Measurements from ENCODE around the gene PASD1.
"Not testable (repeated sequence)": the region's sequence is repeated elsewhere in the genome, so short reads cannot be mapped to it uniquely, and the experiment has no call there.

The PASD1 gene, protein sequence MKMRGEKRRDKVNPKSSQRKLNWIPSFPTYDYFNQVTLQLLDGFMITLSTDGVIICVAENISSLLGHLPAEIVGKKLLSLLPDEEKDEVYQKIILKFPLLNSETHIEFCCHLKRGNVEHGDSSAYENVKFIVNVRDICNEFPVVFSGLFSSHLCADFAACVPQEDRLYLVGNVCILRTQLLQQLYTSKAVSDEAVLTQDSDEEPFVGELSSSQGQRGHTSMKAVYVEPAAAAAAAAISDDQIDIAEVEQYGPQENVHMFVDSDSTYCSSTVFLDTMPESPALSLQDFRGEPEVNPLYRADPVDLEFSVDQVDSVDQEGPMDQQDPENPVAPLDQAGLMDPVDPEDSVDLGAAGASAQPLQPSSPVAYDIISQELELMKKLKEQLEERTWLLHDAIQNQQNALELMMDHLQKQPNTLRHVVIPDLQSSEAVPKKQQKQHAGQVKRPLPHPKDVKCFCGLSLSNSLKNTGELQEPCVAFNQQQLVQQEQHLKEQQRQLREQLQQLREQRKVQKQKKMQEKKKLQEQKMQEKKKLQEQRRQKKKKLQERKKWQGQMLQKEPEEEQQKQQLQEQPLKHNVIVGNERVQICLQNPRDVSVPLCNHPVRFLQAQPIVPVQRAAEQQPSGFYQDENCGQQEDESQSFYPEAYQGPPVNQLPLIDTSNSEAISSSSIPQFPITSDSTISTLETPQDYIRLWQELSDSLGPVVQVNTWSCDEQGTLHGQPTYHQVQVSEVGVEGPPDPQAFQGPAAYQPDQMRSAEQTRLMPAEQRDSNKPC

DNA sequence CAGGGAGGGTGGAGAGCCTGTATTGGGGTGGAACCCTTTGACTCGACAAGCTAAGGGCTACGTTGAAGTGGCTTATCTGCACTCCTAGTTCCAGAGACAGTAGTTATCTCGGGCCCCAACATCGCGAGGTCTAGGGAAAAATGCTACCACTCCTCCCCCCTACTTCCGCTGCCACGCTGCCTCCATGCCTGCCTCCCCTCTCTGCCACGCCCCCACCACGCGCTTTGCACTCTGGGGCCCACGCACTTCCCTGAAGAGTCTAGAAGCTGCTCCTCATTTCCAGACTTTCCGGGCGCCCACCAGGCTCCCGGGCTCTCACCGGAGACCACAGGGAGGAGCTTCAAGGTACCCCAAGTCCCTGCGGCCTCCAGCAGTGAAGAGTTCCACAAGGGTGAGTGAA, at the start of gene PASD1:
PASD1 (plus strand) TSS at position 227 of the 400 bp plus-strand sequence. CDS start 37,879 bp downstream, outside the sequence.
- no peak for FAIRE-seq

DNA sequence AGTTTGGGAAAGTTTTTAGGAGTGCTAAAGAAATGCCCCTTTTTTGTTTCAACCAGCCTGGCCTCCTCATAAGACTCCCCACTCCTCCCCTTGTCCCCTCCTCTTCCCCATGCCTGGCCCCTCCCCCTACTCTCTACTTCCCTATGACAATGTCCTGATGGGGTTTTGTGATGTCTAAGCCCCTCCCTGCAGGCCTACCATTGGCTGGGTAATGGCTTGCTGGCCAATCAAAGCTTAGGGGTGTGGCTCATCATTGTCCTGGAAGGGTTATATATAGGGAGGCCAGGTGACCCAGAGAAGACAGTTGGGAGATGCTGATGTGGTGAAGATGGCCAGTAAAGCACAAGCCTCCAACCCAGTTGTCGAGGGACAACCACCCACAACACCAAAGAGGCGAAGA, 48.2 kb upstream of the PASD1 start:
- no peak for FAIRE-seq

DNA sequence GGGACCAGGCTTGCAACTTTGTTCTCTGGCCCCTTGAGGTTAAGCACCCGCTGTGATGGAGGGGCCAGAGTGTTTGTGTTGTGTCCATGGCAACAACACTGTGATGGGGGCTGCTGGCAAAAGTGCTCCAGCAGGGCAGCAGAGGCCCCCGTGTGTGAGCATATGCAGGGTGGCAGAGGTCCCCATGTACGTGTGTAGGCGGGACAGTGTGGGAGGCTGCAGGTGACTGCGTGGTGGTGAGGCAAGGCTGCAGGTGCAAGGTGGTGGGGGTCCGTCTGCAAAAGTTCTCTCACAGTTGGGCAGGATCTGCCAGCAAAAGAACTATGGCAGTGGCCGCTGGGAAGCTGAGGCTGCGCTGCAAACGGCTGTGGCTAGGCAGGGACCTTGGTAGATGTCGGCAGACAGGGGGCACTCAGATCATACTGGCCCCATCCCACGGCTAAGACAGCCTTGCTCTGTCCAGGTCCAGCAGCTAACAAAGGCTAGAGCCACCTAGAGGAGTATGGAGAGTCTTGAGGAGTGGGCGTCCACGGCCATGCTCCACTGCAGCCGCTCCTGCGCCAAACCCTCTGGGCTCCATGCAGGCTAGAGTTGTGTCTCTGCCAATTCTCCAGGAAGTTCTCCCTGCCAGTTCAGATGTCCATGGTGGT, 46.8 kb upstream of the PASD1 start:
- FAIRE-seq = no peak

DNA sequence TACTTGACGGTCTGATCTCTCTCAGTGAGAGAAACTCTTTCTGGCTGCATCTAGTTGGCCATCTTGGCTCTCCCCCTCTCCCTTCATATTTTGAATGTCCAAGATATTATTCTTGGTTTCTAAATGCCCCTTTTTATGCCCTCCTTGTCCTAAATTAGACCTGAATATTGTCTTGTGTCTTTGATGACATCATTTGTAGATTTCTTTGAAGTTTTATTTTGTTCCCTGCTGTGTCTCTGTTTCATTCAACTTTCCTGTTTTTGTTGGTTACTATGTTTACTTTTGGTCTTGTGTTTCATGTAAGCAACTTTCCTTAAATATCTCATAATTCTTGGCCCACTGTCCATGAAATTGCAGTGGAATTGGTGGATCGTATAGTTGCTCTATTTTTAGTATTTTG, 46.1 kb upstream of the PASD1 start:
- FAIRE-seq = no peak

DNA sequence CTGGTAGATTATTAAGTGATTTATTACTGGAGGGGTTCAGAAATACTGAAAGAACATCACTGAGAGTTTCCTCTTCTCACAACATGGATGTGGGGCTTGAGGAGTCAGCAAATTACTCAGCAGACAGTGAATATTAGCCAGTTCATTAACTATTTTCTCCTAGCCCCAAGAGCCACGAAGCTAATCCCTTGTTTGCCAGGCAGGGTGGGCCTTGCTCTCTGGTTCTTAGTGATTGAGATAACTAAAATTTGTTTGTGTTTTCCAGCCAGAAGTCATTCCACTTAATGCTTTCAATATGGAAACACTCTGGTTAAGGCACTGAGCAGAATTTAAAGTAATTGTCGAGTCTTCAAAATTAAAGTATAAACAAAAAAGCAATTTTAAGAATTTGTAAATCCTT, 40.1 kb upstream of the PASD1 start:
- no peak for FAIRE-seq

DNA sequence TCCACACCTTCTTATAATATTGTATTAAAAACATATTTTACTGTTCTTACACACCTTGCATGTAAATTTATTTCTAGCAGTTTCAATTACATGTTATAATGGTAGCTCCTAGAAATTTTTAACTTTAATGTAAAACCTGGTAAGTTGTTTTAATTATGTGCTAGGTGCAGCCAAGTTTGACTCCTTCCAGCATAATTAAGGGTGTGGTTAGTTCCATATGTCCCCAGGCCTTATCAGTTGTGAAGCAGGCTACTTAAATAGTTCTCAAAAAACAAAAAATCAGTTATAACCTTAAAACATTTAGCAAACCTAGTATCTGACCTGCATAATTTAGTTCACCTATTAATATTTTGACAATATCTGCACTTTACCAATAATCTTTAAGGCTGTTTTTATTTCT, 26.9 kb upstream of the PASD1 start:
- FAIRE-seq = no peak

DNA sequence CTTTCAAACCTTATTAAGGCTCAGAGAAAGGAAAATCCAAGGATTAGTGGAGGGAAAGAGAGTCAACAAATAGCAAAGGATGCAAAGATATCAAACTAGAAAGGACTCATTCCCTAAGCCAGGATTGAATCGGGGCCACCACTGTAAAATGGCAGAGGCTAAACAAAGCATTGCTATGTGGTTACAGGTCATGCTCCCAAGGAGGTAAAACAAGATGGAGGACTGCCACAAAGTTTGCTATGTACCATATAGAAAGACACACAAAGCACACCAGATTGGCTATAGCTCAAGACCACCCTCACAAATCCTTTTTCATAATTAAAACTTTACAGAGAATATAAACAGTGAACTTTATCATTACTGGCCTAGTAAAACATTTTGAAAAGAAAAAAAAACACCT, 25.9 kb upstream of the PASD1 start:
- no peak for FAIRE-seq

DNA sequence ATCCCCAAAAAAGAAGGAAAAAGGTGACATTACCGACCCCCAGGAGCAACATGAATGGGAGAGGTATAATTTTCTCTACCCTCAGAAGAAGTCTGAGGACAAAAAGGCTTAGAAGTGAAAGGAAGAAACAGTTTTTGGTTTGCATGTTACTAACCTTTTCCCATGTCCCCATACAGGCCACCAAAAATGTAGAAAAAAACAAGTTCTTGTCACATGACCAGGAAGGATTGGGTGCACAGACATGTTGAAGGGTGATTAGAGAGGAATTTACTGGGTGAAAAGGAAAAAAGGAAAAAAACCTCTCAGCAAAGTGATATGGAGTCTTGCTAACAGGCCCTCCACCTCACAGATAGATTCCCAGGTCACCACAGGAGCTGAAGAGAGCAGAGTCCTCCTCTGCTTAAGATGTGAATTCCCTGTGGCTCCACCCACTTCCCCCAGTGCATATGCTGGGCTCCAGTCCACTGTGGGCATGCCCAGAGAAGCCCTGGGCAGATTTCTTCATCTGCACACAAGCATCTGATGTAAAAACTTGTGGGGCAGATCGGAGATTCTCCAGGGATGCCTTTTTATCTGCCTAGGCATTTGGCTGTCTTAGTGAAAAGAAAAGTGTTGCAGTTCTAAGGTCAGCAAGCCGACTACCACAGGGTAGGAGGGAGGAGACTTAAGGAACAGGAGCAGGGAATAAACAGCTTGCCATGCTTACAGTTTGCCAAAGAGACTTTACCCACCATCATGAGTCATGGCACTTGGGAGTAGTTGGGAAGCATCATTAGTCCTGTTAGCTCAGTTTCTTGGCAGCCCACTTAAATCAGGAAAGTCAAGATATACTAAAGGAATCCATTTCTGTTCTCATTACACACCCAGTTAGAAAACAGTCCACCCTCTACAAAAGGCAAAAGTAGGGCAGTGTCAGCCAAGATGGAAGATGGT, 25.0 kb upstream of the PASD1 start:
- FAIRE-seq = no peak

DNA sequence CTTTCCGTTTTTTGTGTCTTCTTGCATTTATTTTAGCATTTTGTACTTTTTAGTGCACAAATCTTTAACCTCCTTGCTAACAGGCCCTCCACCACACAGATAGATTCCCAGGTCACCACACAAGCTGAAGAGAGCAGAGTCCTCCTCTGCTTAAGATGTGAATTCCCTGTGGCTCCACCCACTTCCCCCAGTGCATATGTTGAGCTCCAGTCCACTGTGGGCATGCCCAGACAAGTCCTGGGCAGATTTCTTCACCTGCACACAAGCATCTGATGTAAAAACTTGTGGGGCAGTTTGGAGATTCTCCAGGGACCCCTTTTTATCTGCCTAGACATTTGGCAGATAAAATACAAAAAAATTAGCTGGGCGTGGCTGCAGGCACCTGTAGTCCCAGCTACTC, 19.8 kb upstream of the PASD1 start:
- FAIRE-seq = no peak

DNA sequence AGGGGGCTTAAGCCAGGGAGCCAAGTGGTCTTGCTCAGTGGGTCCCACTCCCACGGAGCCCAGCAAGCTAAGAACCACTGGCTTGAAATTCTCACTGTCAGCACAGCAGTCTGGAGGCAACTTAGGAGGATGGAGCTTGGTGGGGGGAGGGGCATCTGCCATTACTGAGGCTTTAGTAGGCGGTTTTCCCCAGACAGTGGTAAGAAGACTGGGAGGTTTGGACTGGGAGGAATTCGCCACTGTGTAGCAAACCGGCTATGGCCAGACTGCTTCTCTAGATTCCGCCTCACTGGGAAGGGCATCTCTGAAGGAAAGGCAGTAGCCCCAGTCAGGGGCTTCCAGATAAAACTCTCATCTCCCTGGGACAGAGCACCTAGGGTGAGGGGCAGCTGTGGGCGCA, 17.2 kb upstream of the PASD1 start:
- FAIRE-seq = not testable (repeated sequence)

DNA sequence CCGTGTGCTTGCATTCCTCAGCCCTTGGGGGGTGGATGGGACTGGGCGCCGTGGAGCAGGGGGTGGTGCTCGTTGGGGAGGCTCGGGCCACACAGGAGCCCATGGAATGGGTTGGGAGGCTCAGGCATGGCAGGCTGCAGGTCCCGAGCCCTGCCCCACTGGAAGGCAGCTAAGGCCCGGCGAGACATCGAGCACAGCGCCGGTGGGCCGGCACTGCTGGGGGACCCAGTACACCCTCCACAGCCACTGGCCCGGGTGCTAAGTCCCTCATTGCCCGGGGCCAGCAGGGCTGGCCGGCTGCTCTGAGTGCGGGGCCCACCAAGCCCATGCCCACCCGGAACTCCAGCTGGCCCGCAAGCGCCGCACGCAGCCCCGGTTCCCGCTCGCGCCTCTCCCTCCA, 12.3 kb upstream of the PASD1 start:
- not testable (repeated sequence) for FAIRE-seq

DNA sequence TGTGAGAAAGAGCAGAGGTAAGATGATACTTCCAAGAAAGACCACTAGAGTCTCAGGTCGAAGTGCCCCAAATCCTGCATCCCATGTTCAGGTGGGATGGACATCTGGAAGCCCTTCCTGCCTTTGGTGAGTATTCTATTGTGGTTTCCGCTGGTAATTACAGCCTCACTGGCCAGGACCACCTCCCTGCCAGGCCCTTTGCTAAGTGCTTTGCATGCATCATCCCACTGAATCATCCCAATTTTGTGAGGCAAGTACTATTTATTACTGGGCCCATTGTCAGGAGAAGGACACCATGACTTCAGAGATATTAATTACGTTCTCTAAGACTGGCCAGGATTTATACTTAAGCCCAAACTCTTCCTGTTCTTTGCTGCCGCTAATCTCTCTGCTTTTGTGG, 10.7 kb upstream of the PASD1 start:
- FAIRE-seq = no peak

DNA sequence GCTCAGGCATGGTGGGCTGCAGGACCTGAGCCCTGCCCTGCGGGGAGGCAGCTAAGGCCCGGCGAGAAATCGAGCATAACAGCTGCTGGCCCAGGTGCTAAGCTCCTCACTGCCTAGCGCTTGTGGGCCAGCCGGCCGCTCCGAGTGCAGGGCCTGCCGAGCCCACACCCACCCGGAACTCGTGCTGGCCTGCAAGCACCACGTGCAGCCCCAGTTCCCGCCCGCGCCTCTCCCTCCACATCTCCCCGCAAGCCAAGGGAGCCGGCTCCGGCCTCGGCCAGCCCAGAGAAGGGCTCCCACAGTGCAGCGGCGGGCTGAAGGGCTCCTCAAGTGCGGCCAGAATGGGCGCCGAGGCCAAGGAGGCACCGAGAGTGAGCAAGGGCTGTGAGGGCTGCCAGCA, 8.2 kb upstream of the PASD1 start:
- not testable (repeated sequence) for FAIRE-seq

DNA sequence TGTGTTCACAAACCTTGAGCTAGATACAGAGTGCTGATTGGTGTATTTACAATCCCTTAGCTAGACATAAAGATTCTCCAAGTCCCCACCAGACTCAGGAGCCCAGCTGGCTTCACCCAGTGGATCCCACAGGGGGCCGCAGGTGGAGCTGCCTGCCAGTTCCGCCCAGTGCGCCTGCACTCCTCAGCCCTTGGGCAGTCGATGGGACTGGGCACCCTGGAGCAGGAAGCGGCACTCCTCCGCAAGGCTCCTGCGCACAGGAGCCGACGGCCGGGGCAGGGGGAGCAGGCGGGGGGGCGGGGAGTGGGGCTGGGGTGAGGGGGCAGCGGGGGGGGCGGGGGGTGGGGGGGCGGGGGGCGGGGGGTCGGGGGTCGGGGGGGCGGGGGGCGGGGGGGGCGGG, 990 bp upstream of the PASD1 start:
- FAIRE-seq = not testable (repeated sequence)

DNA sequence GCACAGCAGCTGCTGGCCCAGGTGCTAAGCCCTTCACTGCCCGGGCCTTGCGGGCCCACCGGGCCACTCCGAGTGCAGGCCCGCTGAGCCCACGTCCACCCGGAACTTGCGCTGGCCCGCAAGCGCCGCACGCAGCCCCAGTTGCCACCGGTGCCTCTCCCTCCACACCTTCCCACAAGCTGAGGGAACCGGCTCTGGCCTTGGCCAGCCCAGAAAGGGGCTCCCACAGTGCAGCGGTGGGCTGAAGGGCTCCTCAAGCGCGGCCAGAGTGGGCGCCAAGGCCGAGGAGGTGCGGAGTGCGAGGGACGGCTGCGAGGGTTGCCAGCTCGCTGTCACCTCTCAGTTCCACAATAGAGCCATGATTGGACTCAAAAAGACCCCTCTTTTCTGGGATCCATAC, 472 bp upstream of the PASD1 start:
- FAIRE-seq = not testable (repeated sequence)

DNA sequence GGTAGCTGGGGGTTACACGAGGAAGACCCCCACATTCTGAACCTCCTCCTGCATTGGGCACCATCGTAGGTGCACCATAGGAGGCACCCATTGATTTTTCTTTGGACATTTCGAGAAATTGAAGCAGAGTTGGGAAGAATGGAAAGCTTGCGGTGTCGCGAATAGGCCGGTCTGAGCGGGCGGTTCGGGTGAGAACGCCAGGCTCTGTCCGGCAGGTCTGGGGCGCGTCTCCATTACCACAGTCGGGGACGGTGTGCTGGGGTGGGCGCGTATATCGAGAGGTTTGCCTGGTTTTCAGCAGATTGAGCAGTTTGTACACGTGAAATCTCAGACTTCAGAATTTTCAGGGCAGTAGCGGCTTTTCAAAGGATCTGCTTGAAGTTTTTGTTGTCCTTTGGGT, 560 bp downstream of the PASD1 start:
- no peak for FAIRE-seq

DNA sequence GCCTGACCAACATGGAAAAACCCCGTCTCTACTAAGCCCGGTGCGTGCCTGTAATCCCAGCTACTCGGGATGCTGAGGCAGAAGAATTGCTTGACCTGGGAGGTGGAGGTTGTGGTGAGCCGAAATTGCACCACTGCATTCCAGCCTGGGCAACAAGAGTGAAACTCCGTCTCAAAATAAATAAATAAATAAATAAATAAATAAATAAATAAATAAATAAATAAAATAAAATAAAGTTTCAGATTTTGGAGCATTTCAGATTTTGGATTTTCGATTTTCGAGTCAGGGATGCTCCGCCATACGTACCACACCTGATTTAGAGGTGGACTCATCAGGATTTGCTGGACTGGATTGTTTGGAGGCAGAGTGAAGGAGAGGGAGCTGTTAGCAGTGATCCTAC, 3.4 kb downstream of the PASD1 start:
- not testable (repeated sequence) for FAIRE-seq

DNA sequence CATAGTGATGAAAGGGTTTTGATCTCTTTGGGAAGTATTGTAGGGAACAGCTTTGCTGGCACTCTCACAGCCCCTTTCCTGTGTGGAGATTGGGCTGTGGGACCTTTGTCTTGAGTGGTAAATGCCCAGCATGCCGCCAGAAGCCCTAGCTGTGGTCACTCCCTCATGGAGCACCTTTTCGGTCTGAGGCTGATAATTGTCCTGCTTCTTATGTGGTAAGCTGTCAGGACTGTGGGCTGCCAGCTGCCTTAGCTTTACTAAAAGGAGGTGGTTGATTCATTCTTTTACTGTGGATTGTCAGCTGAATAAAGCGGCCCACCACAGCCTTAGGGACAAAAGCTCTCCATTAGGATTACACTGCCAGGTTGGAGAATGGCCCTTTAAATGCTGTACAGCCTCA, 7.1 kb downstream of the PASD1 start:
- no peak for FAIRE-seq

DNA sequence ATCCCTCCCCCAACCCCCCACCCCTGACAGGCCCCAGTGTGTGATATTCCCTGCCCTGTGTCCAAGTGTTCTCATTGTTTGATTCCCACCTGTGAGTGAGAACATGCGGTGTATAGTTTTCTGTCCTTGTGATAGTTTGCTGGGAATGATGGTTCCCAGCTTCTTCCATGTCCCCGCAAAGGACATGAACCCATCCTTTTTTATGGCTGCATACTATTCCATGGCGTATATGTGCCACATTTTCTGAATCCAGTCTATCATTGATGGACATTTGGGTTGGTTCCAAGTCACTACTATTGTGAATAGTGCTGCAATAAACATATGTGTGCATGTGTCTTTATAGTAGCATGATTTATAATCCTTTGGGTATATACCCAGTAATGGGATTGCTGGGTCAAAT, 29.9 kb downstream of the PASD1 start:
- not testable (repeated sequence) for FAIRE-seq

DNA sequence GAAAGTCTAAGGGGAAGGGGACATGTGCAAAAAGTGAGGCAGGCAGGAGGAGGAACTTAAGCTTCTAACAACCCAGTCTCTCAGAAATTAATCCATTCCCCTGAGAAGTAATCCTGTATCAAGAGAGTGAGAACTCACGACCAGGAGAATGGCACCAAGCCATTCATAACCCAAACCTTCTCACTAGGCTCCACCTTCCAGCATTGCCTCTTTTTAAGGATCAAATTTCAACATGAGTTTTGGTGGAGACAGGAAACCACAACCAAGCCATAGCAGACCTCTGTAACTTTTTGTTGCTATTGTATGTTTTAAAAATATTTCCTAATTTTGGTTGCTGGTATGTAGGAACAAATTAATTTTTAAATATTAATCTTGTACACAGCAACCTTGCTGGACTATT, 32.8 kb downstream of the PASD1 start:
- FAIRE-seq = no peak

DNA sequence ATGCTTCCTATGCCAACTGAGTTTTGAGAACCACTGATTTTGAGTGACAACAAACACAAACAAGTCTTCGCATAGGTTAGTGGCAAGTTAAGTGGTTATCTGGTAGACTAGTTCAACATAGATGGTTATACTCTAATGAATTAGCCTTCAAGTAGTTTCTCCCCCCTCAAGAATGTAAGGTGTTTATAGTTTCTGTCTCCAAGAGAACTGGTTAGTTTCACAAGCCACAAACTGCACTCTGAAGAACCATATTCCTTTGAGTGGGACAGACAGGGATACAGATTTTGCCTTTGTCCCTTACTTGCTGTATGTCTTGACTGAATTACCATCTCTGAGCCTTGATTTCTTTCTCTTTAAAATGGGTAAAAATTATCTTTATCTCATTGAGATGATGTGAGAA, 41.5 kb downstream of the PASD1 start:
- no peak for FAIRE-seq

DNA sequence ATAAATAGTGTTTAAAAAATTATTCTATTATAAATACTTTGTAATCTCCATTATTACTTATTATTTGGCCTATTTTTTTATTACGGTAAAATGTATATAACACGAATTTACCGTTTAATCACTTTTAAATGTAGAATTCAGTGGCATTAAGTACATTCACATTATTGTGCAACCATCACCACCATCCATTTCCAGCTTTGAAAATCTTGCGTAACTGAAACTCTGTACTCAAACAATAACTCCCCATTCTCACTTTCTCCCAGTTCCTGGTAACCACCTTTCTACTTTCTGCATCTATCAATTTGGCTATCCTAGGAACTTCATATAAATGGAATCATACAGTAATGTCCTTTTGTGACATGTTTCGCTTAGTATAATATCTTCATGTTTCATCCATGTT, 45.7 kb downstream of the PASD1 start:
- FAIRE-seq = no peak

DNA sequence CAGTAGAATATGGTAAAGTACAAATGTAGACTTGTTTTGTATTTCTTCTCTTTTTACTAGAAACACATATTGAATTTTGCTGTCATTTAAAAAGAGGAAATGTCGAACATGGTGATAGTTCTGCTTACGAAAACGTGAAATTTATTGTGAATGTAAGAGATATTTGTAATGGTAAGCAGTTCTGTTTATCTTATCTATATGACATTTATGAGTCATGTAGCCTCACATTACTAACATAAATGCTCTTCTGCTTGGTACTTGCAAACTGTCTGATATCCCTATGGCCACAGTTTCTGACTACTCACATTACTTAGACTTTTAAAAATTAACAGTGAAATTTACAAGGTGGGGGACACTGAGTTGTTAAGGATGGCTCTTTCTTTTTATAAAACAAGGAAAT, 57.9 kb downstream of the PASD1 start:
- FAIRE-seq = no peak
